HCT116 (cell line): ENCODE results near the gene TCF21.

Experiments used
- CEBPB ChIP-seq: IDR thresholded peaks from 2 replicates; pipeline ENCODE4 v1.6.1; 2012; ENCODE audit warnings: low read depth
- CTCF ChIP-seq, 3 experiments: fragments of 200-600 bp in 1 of 3; sonication (generic) in 1 of 3; IDR thresholded peaks in 2 of 3; conservative IDR thresholded peaks in 1 of 3; 2 replicates each; pipeline ENCODE4 v1.5.1; 2012 to 2017; ENCODE audit warnings: low read depth in 2 of 3, low read length in 2 of 3, antibody characterized with exemption in 1 of 3, borderline replicate concordance in 1 of 3, control low read depth in 1 of 3, mild to moderate bottlenecking in 1 of 3, mixed read lengths in 1 of 3, mixed run types in 1 of 3, moderate library complexity in 1 of 3; ENCODE audit not compliant: insufficient read depth in 1 of 3
- EGR1 ChIP-seq: IDR thresholded peaks from 2 replicates; pipeline ENCODE4 v1.6.1; 2012; ENCODE audit warnings: low read depth
- EZH2phosphoT487 ChIP-seq: fragments of 200-600 bp; IDR thresholded peaks from 2 replicates; pipeline ENCODE4 v1.6.1; 2018; ENCODE audit warnings: antibody characterized with exemption, borderline replicate concordance
- RAD21 ChIP-seq: IDR thresholded peaks from 2 replicates; pipeline ENCODE4 v1.6.1; 2012; ENCODE audit warnings: low read depth, mild to moderate bottlenecking
- YY1 ChIP-seq: IDR thresholded peaks from 2 replicates; pipeline ENCODE4 v1.6.1; 2011; ENCODE audit warnings: low read length, low read depth, moderate library complexity, mild to moderate bottlenecking; ENCODE audit not compliant: insufficient replicate concordance; ENCODE audit errors: extremely low read depth
- ZBTB33 ChIP-seq: IDR thresholded peaks from 2 replicates; pipeline ENCODE4 v1.6.1; 2011; ENCODE audit warnings: mild to moderate bottlenecking, low read length, moderate library complexity; ENCODE audit not compliant: insufficient replicate concordance; ENCODE audit errors: extremely low read depth
- ZNF274 ChIP-seq: fragments of 200-500 bp; sonication (Bioruptor generic); IDR thresholded peaks from 2 replicates; pipeline ENCODE4 v1.6.1; 2014; ENCODE audit warnings: mild to moderate bottlenecking, low read depth, low read length, inconsistent platforms

GRCh38 chr6:133887156-133887879 lies 1.6 kb upstream of the TCF21 start:
- TF ChIP-seq CTCF (IDR thresholded peaks at IDR 0.05 in 2 of 3, conservative IDR thresholded peaks at IDR 0.05 in 1 of 3; ENCODE audit: borderline replicate concordance in 1 of 3, insufficient read depth in 1 of 3, low read depth in 2 of 3, low read length in 2 of 3) (no peak), EGR1 (no peak), EZH2phosphoT487 (no peak), YY1 (no peak), CEBPB (no peak), ZNF274 (no peak), ZBTB33 (no peak), RAD21 (no peak)
